DND-41 (cell line): Measurements from ENCODE around the gene MVB12B.

ENCODE experiments used
- ATAC-seq: fragments of 200-7000 bp; cut with Tn5 transposase; 3 replicates; pipeline ENCODE4 v1.9.1; 2021; ENCODE audit warnings: low read depth; ENCODE audit not compliant: insufficient read depth
- DNase-seq: peaks from one replicate; pipeline ENCODE4 v3.0.0-alpha.2; 2020
- H2AFZ ChIP-seq: 2 replicates; pipeline ENCODE4 v1.6.0; 2012; ENCODE audit warnings: low read depth, low read length
- H3K27ac ChIP-seq: 2 replicates; pipeline ENCODE4 v1.5.1; 2012; ENCODE audit warnings: low read length, inconsistent platforms
- H3K27me3 ChIP-seq: fragments of 200-600 bp; sonication (generic); 2 replicates; pipeline ENCODE4 v1.6.0; 2012; ENCODE audit warnings: low read length, mild to moderate bottlenecking, inconsistent platforms; ENCODE audit not compliant: insufficient read depth, poor library complexity
- H3K36me3 ChIP-seq: 2 replicates; pipeline ENCODE4 v1.5.1; 2012; ENCODE audit warnings: low read length, inconsistent platforms; ENCODE audit not compliant: insufficient read depth
- H3K4me1 ChIP-seq: 2 replicates; pipeline ENCODE4 v1.5.1; 2012; ENCODE audit warnings: mild to moderate bottlenecking, low read length; ENCODE audit not compliant: insufficient read depth
- H3K4me2 ChIP-seq: 2 replicates; pipeline ENCODE4 v1.6.0; 2012; ENCODE audit warnings: mild to moderate bottlenecking, moderate library complexity, low read length, inconsistent platforms; ENCODE audit not compliant: insufficient read depth
- H3K4me3 ChIP-seq, 2 experiments: fragments of 200-600 bp in 1 of 2; shearing (Covaris generic) in 1 of 2; 2 replicates each; pipeline ENCODE4 v1.5.1; 2012 to 2016; ENCODE audit warnings: inconsistent platforms in 2 of 2, low read length in 2 of 2, mild to moderate bottlenecking in 2 of 2, low read depth in 1 of 2, moderate library complexity in 1 of 2
- H3K79me2 ChIP-seq: 2 replicates; pipeline ENCODE4 v1.6.0; 2012; ENCODE audit warnings: low read length, inconsistent platforms; ENCODE audit not compliant: insufficient read depth
- H3K9ac ChIP-seq: 2 replicates; pipeline ENCODE4 v1.6.0; 2012; ENCODE audit warnings: low read depth, mild to moderate bottlenecking, inconsistent platforms, low read length, moderate library complexity
- H3K9me3 ChIP-seq: 2 replicates; pipeline ENCODE4 v1.5.1; 2012; ENCODE audit warnings: low read length, moderate library complexity, mild to moderate bottlenecking, inconsistent platforms; ENCODE audit not compliant: insufficient read depth, severe bottlenecking
- H4K20me1 ChIP-seq: 2 replicates; pipeline ENCODE4 v1.6.0; 2012; ENCODE audit warnings: low read length; ENCODE audit not compliant: insufficient read depth
- CTCF ChIP-seq: IDR thresholded peaks from 2 replicates; pipeline ENCODE4 v1.5.1; 2012; ENCODE audit warnings: borderline replicate concordance, low read length, moderate library complexity, mild to moderate bottlenecking; ENCODE audit not compliant: poor library complexity, severe bottlenecking; ENCODE audit errors: extremely low read depth
- EZH2 ChIP-seq: IDR thresholded peaks from 3 replicates; pipeline ENCODE4 v1.6.1; 2012; ENCODE audit warnings: borderline replicate concordance, low read depth, mild to moderate bottlenecking, moderate library complexity, low read length, inconsistent platforms; ENCODE audit not compliant: severe bottlenecking

Gene MVB12B

GRCh38 chr9:126410229-126410628 is 83.6 kb downstream of the MVB12B start:
- DNase-seq = no peak
- TF ChIP-seq EZH2 = no peak
- TF ChIP-seq CTCF = no peak
- Histone ChIP-seq H2AFZ (no peak overlapping the region), H3K4me1 (peaks cover 27% of the 10 kb centered on the region), H3K79me2 (no peaks in the 10 kb centered on the region), H3K27me3 (no peaks in the 10 kb centered on the region), H3K9ac (no peak overlapping the region), H4K20me1 (peaks cover 3% of the 10 kb centered on the region; the same call in 1 of the 2 replicates), H3K9me3 (no peaks in the 10 kb centered on the region), H3K4me3 (no peak overlapping the region), H3K4me2 (no peak overlapping the region), H3K36me3 (no peaks in the 10 kb centered on the region), H3K27ac (no peak overlapping the region)
- ATAC-seq = no peak

- ATAC-seq = peak; percentile 88
- Histone ChIP-seq H3K4me3 (peak overlapping the region in 1 of 2 experiments; percentile 45; a peak in 2 of 4 replicates), H3K9ac (peak overlapping the region; percentile 28; the same call in 1 of the 2 replicates)
Observed at GRCh38 chr9:126411225-126411947, 84.8 kb downstream of the MVB12B start.

GRCh38 chr9:126411948-126412284 is 85.3 kb downstream of the MVB12B start:
- H4K20me1 ChIP-seq = peaks cover 11% of the 10 kb centered on the region; the same call in 1 of the 2 replicates
- no peak overlapping the region for H2AFZ ChIP-seq
- TF ChIP-seq EZH2 (no peak), CTCF (no peak)
- ATAC-seq (0 out of 3 replicates have a peak, but pooled peaks have one; percentile 4), DNase-seq (no peak)
- no peaks in the 10 kb centered on the region for H3K27me3 ChIP-seq
- peak overlapping the region; percentile 52 for H3K4me2 ChIP-seq
- no peaks in the 10 kb centered on the region for H3K36me3 ChIP-seq
- no peak overlapping the region; the same call in 1 of the 2 replicates for H3K9ac ChIP-seq
- peak overlapping the region in 1 of 2 experiments; percentile 16; a peak in 1 of 4 replicates for H3K4me3 ChIP-seq
- no peaks in the 10 kb centered on the region for H3K9me3 ChIP-seq
- H3K27ac ChIP-seq = peak overlapping the region; percentile 85
- no peaks in the 10 kb centered on the region for H3K79me2 ChIP-seq
- H3K4me1 ChIP-seq = peaks cover 27% of the 10 kb centered on the region

More at GRCh38 chr9:126411225-126411947, 84.8 kb downstream of the MVB12B start:
- peaks cover 11% of the 10 kb centered on the region; the same call in 1 of the 2 replicates for H4K20me1 ChIP-seq
- peaks cover 27% of the 10 kb centered on the region for H3K4me1 ChIP-seq
- H2AFZ ChIP-seq = no peak overlapping the region
- no peaks in the 10 kb centered on the region for H3K79me2 ChIP-seq
- peak overlapping the region; percentile 52 for H3K4me2 ChIP-seq
- H3K9me3 ChIP-seq = no peaks in the 10 kb centered on the region
- H3K36me3 ChIP-seq = no peaks in the 10 kb centered on the region
- peak; percentile 63 for DNase-seq
- no peak for TF ChIP-seq EZH2
- TF ChIP-seq CTCF = no peak
- H3K27ac ChIP-seq = peak overlapping the region; percentile 85
- no peaks in the 10 kb centered on the region for H3K27me3 ChIP-seq
